Activated CD4-positive, alpha-beta T cell treated with anti-CD3 and anti-CD28 coated beads for 1 hour (primary cell): ENCODE data around the gene HOXC5.

Experiments
- DNase-seq: peaks from one replicate; pipeline ENCODE4 v3.0.0-alpha.2; 2020

The HOXC5 gene

DNA sequence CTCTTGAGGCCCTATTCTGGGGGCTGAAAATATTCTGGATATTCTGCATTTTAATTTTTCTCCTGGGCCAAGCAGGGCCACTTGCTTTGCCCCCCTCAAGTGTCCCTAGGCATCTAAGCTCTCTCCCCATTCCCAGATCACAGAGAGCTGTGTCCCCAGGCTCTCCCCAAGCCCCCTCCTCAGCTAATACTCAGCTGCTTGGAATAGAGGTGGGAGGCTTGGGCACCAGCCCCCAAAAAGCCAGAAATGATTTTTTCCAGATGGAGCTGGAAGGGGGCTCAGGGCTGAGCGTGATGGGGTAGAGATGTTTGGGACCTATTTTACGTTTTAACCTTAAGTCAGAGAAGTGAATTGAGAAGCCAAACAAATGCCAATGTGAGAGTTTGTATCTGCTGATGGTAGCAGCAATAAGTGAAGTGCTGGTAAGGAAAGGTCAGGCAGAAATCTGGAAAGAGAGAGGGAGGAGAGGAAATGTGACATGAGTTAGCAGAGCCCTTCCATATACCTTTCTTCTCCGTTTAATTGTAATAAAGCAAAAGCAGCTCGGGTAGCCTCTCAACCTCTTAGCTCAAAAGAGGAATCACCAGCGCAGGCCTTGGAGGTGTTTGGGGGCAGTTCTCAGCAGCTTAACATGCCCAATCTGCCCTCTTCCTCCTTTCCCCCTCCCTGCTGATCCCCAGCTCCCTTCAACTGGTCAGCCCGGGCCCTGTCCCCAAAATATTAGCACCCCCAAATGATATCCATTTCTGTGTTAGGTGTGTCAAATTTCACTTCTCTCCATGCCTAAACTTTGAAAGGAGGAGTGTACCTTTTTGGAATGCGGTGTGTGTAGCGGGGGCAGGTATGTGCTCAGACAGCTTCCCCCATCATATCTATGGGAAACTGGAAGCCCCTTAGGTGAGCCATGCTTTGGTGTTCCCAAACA lies 9.6 kb upstream of the HOXC5 start:
- DNase-seq, result no peak

- no peak for DNase-seq
Observed at GRCh38 chr12:54024127-54024526, 8.7 kb upstream of the HOXC5 start.

DNA sequence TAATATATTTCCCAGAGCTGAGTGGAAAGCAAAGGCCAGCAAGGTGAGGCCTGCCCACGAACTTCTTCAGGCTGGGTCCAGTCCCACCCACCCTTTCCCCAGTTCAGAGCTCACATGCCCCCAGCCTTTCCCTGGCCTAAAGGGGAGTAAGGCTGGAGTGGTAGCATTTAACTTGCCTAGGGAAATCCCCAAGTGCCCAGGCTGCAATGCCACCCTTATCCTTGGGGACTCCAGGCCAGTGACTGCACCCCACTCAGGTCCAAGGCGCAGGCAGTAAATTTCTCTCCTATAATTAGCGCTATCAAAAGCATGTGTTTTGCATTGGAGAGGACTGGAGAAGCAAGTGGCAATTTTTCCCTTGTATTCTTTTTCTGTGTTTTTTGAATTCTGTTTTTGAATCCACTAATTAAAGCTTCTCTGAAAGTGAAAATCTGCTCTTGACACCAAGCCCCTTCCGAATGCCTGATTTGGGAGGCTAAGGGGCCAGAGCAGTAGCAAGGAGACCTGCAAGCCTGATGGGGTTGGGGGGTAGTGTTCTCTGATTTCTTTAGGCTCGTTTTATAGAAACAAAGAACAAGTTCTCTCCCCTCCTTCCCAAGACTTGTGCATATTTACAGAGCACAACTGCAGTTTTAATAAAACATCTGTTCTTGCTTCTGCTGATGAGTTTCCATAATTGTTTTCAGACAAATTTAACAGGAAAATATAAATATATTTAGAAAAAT lies 8.1 kb upstream of the HOXC5 start:
- no peak for DNase-seq

DNA sequence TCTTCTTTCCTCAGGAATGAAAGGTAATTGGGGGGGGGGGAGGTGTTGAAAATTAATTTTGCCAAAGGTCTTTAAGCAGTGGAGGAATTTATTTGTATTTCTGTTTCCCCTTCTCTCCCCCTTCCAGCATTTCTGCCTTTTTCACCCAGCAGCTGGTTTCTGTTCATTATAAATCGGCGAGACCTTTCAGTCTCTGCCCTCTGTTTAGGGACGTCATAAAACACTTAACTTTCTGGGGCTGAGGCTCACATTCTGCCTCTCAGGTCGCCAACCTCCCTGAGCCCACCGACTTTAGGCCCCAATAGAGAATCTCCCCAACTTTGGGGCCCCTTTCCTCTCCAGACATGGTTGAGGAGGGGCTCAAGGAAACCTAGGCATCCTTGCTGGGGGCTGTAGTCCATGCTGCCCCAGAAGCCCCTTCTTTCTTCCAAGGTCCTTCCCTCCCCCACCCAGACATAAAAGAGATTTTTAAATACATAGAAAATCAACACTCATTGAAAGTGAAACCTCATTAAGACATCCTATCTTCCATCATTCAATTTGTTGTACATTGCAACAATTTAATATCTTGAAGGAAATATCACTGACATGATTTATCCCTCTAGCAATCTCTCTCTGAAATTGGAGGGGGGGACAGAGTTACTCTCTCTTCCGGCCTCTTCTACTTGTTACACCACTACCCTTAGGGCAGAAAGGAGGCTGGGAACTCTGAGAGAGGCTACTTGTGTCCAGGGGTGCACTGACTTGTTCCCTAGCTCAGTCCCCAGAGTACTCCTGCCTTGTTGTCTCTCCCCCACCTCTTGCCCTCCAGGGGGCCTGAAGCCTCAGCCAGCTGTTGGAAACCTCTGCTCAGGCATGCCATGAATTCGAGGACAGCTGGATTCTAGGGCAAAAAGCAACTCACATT lies 7.1 kb upstream of the HOXC5 start:
- DNase-seq, result no peak

- no peak for DNase-seq
Observed at GRCh38 chr12:54026640-54027441, 6.0 kb upstream of the HOXC5 start.

DNA sequence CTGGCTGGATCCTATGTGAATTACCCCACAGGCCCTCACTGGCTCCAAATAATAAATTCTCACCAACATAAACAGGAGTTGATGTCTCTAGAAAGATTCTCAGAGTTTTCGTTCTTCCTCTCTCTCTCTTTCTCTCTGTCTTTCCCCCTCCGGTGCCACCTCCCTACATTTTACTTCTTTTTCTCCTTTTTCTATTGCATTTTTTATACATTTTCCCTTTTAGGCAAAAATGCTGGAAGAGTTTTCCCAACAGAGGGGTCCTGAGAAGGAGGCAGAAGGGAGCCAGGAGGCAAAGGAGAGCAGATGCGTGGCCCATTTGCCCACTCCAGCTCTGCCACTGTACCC lies 5.4 kb upstream of the HOXC5 start:
- DNase-seq, result no peak

DNA sequence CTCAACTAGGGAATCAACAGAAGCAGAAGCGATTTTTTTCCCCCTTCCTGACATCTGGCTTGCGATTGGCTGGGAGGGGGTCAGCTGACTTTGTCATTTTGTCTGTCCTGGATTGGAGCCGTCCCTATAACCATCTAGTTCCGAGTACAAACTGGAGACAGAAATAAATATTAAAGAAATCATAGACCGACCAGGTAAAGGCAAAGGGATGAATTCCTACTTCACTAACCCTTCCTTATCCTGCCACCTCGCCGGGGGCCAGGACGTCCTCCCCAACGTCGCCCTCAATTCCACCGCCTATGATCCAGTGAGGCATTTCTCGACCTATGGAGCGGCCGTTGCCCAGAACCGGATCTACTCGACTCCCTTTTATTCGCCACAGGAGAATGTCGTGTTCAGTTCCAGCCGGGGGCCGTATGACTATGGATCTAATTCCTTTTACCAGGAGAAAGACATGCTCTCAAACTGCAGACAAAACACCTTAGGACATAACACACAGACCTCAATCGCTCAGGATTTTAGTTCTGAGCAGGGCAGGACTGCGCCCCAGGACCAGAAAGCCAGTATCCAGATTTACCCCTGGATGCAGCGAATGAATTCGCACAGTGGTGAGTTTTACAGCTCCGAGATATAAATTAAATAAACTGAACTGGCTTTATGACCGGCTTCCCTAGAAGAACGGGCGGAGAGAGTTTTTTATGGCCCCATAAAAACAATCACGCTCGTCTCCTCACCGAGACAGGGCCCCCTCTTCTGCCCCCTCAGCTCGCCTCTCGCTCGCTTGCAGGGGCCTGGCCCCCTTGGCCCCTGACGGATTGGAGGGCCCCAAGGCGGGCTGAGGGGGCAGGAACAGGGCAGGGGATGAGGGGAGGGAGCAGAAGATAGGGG lies 4.3 kb upstream of the HOXC5 start, which contains the start of gene HOXC6:
TSS of gene HOXC6 (plus strand) at position 127 of the 888 bp plus-strand sequence. CDS start at position 209, 82 bp downstream.
- DNase-seq, result no peak

GRCh38 chr12:54029529-54030441 lies 3.1 kb upstream of the HOXC5 start:
- DNase-seq, result no peak

GRCh38 chr12:54030442-54030801 lies 2.4 kb upstream of the HOXC5 start:
- no peak for DNase-seq

DNA sequence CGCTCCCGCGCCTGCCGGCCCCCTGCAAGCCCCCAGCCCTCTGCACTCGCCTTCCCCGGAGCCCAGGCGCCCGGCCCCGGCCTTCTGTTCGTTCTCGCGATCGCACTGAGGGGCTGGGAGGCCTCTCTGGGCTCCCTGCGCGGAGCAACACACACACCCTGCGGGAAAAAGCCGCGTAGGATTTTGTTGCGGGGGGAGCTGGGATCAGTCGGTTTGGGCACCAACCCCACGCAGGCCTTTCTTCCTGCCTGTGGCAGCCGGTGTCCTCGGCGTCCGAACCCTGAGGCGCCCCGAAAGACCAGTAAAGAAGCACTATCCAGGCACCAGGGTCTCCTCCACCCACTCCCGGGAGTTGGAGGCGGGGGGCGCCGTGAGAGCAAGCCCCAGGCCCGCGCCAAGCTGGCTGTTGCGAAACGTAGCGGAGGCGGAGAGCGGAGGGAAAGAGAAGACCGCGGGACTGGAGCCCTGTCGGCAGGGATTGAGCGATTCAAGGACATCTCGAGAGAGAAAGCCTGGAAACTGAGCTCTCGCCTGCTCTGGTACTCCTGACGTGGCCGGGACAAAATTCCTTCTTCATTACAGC lies 1.9 kb upstream of the HOXC5 start:
- no peak for DNase-seq

GRCh38 chr12:54031480-54031879 lies 1.4 kb upstream of the HOXC5 start:
- no peak for DNase-seq

- no peak for DNase-seq
Observed at GRCh38 chr12:54032086-54032619, 697 bp upstream of the HOXC5 start.

DNA sequence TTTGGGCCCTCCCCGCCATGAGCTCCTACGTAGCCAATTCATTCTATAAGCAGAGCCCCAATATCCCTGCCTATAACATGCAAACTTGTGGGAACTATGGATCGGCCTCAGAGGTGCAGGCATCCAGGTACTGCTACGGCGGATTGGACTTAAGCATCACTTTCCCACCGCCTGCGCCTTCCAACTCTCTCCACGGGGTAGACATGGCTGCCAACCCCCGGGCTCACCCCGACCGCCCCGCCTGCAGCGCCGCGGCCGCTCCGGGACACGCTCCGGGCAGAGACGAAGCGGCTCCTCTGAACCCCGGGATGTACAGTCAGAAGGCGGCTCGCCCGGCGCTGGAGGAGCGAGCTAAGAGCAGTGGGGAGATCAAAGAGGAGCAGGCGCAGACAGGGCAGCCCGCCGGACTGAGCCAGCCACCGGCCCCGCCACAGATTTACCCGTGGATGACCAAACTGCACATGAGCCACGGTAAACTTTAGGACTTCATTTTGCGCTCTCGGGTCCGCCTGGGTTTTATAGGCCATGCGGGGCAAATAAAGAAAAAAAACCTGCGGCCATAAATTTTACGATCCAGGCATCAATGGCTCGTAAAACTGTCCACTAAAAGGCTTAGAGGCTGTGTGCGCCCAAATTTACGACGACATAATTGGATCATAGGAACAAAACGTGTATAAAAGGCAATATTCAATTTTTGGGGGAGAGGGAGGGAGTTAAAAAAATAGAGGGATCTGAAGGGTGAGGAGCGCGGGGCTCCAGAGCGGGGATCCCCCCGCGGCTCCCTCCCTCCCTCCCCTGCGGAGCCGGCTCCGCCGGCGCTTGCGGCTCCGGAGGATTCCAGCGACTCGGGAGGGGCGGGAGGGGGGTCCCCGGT lies 493 bp downstream of the HOXC5 start:
- DNase-seq, result no peak

GRCh38 chr12:54033980-54034784 lies 1.3 kb downstream of the HOXC5 start:
- DNase-seq, result no peak

DNA sequence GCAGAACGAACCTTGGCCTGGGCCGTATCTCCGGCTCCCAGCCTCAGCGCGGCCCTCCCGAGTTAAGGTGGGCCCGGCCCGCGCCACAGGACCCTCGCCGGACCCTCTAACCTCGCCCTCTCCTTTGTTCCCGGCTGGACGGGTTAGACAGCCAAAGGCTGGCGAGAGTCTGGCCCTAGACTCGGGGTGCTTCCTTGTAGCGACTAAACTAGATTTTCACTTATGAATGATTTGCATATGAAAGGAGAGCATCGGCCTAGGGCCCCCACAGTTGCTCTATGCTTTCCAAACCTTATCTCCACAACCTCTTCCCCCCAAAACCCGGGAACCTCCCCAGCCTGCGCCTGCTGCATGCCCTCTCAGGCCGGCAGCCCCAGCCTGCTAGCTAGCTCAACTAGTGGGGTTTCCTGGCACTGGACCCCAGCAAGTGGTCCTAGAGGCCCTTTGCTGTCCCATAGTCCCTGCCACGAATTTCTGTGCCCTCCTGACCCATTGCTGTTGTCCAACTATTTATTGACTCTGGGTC lies 2.0 kb downstream of the HOXC5 start:
- DNase-seq, result no peak

- no peak for DNase-seq
Observed at GRCh38 chr12:54035568-54036264, 2.9 kb downstream of the HOXC5 start.
